BE2C (cell line): ENCODE data around the gene WSCD1.

Experiments used
- DNase-seq: peaks from one replicate; pipeline ENCODE4 v3.0.0-alpha.2; 2020
- H3K27me3 ChIP-seq: fragments of 250-450 bp; sonication (Bioruptor Pico); 2 replicates; pipeline ENCODE4 v1.5.1; 2020; ENCODE audit warnings: mild to moderate bottlenecking
- H3K36me3 ChIP-seq: fragments of 250-450 bp; sonication (Bioruptor Pico); 2 replicates; pipeline ENCODE4 v1.5.1; 2020; ENCODE audit warnings: mild to moderate bottlenecking
- H3K4me1 ChIP-seq: fragments of 250-450 bp; sonication (Bioruptor Pico); 2 replicates; pipeline ENCODE4 v1.5.1; 2020
- H3K4me3 ChIP-seq: 2 replicates; pipeline ENCODE4 v1.5.1; 2011; ENCODE audit warnings: low read depth, low read length
- H3K9me3 ChIP-seq: fragments of 250-450 bp; sonication (Bioruptor Pico); 2 replicates; pipeline ENCODE4 v1.5.1; 2020
- TF ChIP-seq, protein P1 (sequence below): IDR thresholded peaks from 2 replicates; pipeline ENCODE4 v1.5.1; 2012; ENCODE audit warnings: mild to moderate bottlenecking, low read depth, low read length

The WSCD1 gene

DNA sequence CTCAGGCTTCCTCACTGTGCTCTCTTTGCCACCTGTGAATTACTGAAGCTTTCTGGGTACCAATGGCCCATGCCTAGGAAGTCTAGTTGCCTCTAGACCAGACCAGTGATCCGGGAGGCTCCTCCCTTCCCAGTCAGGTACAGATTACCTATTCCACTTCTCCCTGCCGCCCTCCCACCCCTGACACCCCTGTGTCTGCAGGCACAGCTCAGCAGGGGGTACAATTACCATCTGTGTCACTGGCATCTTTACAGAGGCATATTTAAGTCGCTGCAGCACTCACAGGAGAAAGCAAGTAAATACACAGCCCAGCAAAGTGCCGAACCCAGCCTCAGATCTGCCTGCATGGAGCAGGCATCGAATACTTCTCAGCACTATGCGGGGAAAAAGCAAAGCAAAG, 5.3 kb upstream of the WSCD1 start:
- peaks cover 11% of the 10 kb centered on the region for H3K27me3 ChIP-seq
- DNase-seq: no peak
- TF ChIP-seq, protein P1, sequence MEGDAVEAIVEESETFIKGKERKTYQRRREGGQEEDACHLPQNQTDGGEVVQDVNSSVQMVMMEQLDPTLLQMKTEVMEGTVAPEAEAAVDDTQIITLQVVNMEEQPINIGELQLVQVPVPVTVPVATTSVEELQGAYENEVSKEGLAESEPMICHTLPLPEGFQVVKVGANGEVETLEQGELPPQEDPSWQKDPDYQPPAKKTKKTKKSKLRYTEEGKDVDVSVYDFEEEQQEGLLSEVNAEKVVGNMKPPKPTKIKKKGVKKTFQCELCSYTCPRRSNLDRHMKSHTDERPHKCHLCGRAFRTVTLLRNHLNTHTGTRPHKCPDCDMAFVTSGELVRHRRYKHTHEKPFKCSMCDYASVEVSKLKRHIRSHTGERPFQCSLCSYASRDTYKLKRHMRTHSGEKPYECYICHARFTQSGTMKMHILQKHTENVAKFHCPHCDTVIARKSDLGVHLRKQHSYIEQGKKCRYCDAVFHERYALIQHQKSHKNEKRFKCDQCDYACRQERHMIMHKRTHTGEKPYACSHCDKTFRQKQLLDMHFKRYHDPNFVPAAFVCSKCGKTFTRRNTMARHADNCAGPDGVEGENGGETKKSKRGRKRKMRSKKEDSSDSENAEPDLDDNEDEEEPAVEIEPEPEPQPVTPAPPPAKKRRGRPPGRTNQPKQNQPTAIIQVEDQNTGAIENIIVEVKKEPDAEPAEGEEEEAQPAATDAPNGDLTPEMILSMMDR: no peak

DNA sequence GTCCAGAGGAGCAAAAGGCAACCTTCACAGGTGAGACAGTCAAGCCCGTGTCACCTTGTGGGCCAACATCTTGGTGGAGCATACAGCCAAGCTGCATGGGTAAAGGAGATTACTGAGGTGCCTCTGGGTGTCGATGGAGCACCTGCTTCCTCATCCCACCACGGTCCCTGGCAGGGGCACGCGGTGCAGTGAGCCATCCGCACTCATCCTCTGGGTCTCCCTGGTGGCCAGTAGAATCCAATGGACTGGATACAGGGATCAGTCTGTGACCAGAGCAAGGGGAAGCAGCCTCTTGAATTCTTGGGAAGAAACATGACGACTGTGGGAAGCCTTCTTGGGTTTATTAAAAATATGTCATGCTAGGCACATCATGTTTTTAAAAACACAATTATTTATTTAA, 4.8 kb upstream of the WSCD1 start:
- no peaks in the 10 kb centered on the region for H3K9me3 ChIP-seq
- peaks cover 14% of the 10 kb centered on the region for H3K27me3 ChIP-seq
- DNase-seq: no peak
- no peaks in the 10 kb centered on the region for H3K4me1 ChIP-seq
- TF ChIP-seq, protein P1: no peak
- no peaks in the 10 kb centered on the region for H3K36me3 ChIP-seq
- H3K4me3 ChIP-seq: no peak overlapping the region

More for the DNA sequence above, 5.3 kb upstream of the WSCD1 start:
- Histone ChIP-seq H3K9me3 (no peaks in the 10 kb centered on the region), H3K4me1 (no peaks in the 10 kb centered on the region), H3K36me3 (no peaks in the 10 kb centered on the region), H3K4me3 (no peak overlapping the region)

DNA sequence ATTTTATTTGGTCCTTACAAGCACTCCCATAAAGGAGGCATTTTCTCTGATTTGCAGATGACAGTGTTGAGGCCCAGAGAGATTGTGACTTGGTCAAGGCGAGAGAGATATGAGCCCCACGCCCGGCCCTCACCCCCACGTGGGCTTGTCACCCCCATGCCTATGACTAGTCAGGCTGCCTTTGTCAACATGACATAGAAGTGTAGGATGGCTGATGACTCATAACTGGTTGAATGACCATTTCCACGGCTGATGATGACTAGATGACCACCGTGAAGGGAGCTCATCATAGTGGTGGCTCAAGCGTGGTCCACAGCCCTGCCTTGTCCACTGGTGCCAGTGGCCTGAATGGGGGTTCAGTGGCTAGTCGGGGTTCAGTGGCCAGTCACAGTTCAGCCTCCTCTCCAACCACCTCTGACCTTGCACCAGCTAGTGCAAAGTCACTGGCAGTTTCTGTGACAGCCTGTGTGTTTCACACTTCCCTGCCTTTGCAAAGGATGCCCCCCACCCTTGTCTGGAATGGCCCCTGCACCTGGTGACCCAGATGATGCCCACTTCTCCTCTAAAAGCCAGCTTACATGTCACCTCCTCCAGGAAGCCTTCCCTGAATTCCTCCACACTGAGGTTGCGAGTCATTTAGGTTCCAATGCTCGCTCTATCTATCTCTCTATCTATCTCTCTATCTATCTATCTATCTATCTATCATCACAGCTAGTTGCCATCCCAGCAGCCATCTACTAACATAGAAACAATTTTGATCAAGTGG, 3.8 kb upstream of the WSCD1 start:
- Histone ChIP-seq H3K27me3 (peaks cover 19% of the 10 kb centered on the region), H3K9me3 (no peaks in the 10 kb centered on the region), H3K36me3 (no peaks in the 10 kb centered on the region), H3K4me3 (no peak overlapping the region), H3K4me1 (no peaks in the 10 kb centered on the region)
- no peak for DNase-seq
- TF ChIP-seq, protein P1: no peak

DNA sequence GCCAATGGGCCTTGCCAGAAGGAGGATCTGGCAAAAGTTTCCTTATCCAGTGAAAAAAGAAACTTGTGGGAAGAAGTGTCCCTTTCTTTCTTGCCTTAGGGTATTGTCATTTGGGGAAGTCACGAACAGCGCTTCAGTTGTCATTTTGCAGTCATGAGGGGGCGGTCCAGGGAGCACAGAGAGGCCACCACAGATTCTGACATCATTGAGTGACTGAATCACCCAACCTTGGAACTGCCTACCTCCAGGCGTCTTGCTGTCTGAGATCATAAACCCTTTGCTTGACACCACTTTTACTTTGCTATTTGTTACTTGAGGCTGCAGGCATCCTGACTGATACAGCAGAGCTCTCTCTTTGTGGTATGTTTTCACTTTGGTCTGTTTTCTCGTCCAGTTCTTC, 3.1 kb upstream of the WSCD1 start:
- Histone ChIP-seq H3K9me3 (no peaks in the 10 kb centered on the region), H3K4me1 (no peaks in the 10 kb centered on the region), H3K27me3 (peaks cover 22% of the 10 kb centered on the region), H3K36me3 (no peaks in the 10 kb centered on the region), H3K4me3 (no peak overlapping the region)
- DNase-seq: no peak
- TF ChIP-seq, protein P1: no peak

DNA sequence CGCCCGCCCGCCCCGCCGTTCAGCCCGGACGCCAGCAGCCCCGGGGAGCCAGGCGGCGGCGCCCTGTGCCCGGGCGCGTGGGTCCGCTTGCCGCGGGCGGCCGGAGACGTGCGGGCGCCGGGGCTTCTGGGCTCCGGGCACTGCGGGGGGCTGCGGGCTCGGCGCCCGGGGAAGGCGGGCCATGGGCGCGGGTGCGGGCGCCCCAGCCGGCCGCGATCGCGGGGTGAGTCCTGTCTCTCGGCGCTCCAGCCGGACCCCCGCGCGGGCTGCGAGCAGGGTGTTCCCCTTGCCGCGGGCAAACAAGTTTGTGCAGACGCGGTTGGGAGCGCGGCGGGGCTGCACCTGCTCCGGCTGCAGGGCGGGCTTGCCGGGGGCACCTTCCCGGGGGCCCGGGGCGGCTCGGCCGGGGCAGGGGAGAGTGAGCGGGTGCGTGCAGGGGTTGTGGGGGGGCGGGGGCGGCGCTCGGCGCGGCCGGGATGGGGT, 292 bp downstream of the WSCD1 start:
- Histone ChIP-seq H3K36me3 (no peaks in the 10 kb centered on the region), H3K27me3 (peaks cover 22% of the 10 kb centered on the region), H3K4me3 (no peak overlapping the region), H3K9me3 (no peaks in the 10 kb centered on the region), H3K4me1 (no peaks in the 10 kb centered on the region)
- TF ChIP-seq, protein P1: no peak
- no peak for DNase-seq

DNA sequence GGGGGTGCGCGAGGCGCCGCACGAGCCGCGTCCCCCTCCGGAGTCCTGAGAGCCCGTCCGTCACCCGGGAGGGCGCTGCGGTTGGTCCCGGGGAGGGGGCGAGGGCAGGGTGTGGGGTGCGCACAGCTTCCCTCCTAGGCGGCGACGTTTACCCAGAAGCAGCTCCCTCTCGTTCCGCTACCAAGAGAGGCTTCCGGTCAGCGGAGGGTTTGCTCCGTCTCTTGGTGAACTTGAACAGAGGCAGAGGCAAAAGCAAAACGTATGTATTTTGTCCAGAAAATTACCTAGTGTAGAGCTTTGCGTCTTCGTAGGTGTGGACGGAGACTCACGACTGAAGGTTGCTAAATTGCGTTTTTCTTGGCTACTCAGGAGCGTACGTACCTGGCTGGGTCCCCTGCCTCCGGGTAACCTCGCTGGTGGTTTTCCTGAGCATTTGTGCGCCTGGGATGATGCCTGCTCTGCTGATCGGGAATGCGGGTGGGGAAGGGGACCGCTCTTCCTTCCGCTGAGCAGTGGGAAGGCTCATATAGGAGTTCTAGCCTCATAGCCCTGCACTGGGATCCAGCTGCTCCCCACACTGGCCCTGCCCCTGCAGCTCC, 833 bp downstream of the WSCD1 start:
- Histone ChIP-seq H3K27me3 (peaks cover 22% of the 10 kb centered on the region), H3K9me3 (no peaks in the 10 kb centered on the region), H3K4me1 (no peaks in the 10 kb centered on the region), H3K4me3 (no peak overlapping the region), H3K36me3 (no peaks in the 10 kb centered on the region)
- TF ChIP-seq, protein P1: no peak
- no peak for DNase-seq
